Hepatocyte (in vitro differentiated cells): ENCODE results near the gene SIN3B. TPM values are rescaled to one million over a fixed set of nuclear protein-coding genes. Genes with fewer than 3 reads are reported as not detected.
A peak's percentile ranks its signal among the peaks of the same experiment; 100 is the strongest.

Experiments
- DNase-seq: peaks from one replicate; pipeline ENCODE4 v3.0.0-alpha.2; 2016; ENCODE audit warnings: low spot score
- H2AFZ ChIP-seq: fragments of 200-600 bp; sonication (generic); 2 replicates; pipeline ENCODE4 v1.6.0; 2016; ENCODE audit warnings: antibody characterized with exemption, mild to moderate bottlenecking
- H3K27ac ChIP-seq: fragments of 200-600 bp; sonication (generic); 2 replicates; pipeline ENCODE4 v1.5.1; 2016; ENCODE audit warnings: mild to moderate bottlenecking
- H3K27me3 ChIP-seq: fragments of 200-600 bp; sonication (generic); 2 replicates; pipeline ENCODE4 v1.6.1; 2016
- H3K36me3 ChIP-seq: fragments of 200-600 bp; sonication (generic); replicated peaks from 2 replicates; pipeline ENCODE4 v1.5.1; 2016; ENCODE audit warnings: low read depth; ENCODE audit not compliant: insufficient read depth
- H3K4me1 ChIP-seq: fragments of 200-600 bp; sonication (generic); 2 replicates; pipeline ENCODE4 v1.5.1; 2016; ENCODE audit warnings: mild to moderate bottlenecking, moderate library complexity; ENCODE audit not compliant: insufficient read depth
- H3K4me2 ChIP-seq: fragments of 200-600 bp; sonication (generic); 2 replicates; pipeline ENCODE4 v1.6.0; 2016
- H3K4me3 ChIP-seq: fragments of 200-600 bp; sonication (generic); 2 replicates; pipeline ENCODE4 v1.5.1; 2016; ENCODE audit warnings: mild to moderate bottlenecking
- H3K79me2 ChIP-seq: fragments of 200-600 bp; sonication (generic); 2 replicates; pipeline ENCODE4 v1.6.0; 2017; ENCODE audit warnings: mild to moderate bottlenecking
- H3K9me2 ChIP-seq: fragments of 200-600 bp; sonication (generic); replicated peaks from 2 replicates; pipeline ENCODE4 v1.6.0; 2017; ENCODE audit warnings: mild to moderate bottlenecking; ENCODE audit not compliant: insufficient read depth
- H3K9me3 ChIP-seq: fragments of 200-600 bp; sonication (generic); 2 replicates; pipeline ENCODE4 v1.5.1; 2016; ENCODE audit warnings: low read depth, mild to moderate bottlenecking
- H4K20me1 ChIP-seq: fragments of 200-600 bp; sonication (generic); 2 replicates; pipeline ENCODE4 v1.6.0; 2016; ENCODE audit warnings: mild to moderate bottlenecking; ENCODE audit not compliant: insufficient read depth, poor library complexity, severe bottlenecking
- CTCF ChIP-seq: fragments of 200-600 bp; sonication (generic); IDR thresholded peaks from 2 replicates; pipeline ENCODE4 v1.5.1; 2016; ENCODE audit warnings: antibody characterized with exemption, mild to moderate bottlenecking; ENCODE audit not compliant: poor library complexity
- EZH2 ChIP-seq: fragments of 200-600 bp; sonication (generic); IDR thresholded peaks from 2 replicates; pipeline ENCODE4 v1.6.1; 2016; ENCODE audit warnings: antibody characterized with exemption, mild to moderate bottlenecking, borderline replicate concordance
- EZH2phosphoT487 ChIP-seq: fragments of 200-600 bp; sonication (generic); IDR thresholded peaks from one replicate; pipeline ENCODE4 v1.6.1; 2018; ENCODE audit warnings: antibody characterized with exemption, mild to moderate bottlenecking, low read depth, moderate library complexity; ENCODE audit not compliant: unreplicated experiment, severe bottlenecking
- WGBS: methylation state at CpG from one replicate; pipeline ENCODE4 v1.1.6; 2016; ENCODE audit warnings: low lambda C conversion rate; ENCODE audit errors: missing lambda C conversion rate; 5-methylcytosine and 5-hydroxymethylcytosine counted together
- polyA plus RNA-seq: library from polyadenylated mRNA; unstranded; fragments of >200 nt; fragmentation: Nextera tagmentation; extraction: Ambion mirVana; gene quantifications from 2 replicates; pipeline ENCODE4 v1.2.1, GENCODE V29; 2016
- total RNA-seq: library from RNA; depleted of rRNA; stranded (reverse); fragments of >200 nt; gene quantifications from 2 replicates; pipeline ENCODE4 v1.2.3, GENCODE V29; 2014

The SIN3B gene
- total and polyA plus RNA-seq, 2 experiments from 2014 or later = 17.0 to 21.9 TPM

DNA sequence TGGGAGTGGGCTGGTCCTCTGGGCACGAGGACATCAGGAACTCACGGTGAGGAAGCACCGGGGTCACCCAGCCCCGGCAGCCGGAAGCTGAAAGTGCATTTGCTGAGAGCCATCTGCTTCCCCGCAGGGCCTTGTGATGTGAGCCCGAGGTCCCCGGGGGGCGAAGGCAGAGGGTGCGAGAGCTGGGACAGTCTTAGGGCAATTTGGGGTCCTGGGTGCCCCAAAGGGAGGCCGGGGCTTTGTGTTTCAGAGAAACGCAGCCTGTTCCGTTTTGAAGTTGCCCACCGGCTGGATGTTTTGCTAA, 64.4 kb downstream of the SIN3B start:
- DNase-seq = no peak
- Histone ChIP-seq H3K4me1 (peaks cover 3% of the 10 kb centered on the region), H3K9me2 (no peaks in the 10 kb centered on the region), H4K20me1 (no peaks in the 10 kb centered on the region), H3K36me3 (no peaks in the 10 kb centered on the region), H3K27me3 (no peaks in the 10 kb centered on the region), H2AFZ (no peak overlapping the region), H3K4me2 (no peak overlapping the region), H3K4me3 (no peak overlapping the region), H3K79me2 (no peaks in the 10 kb centered on the region), H3K27ac (no peak overlapping the region), H3K9me3 (no peaks in the 10 kb centered on the region)
- WGBS = 93% methylated on average over 14 of the region's 14 CpGs
- TF ChIP-seq EZH2 = no peak
- TF ChIP-seq EZH2phosphoT487 = no peak
- TF ChIP-seq CTCF = no peak

- DNase-seq = no peak
- Histone ChIP-seq H3K4me3 (no peak overlapping the region), H3K4me1 (peaks cover 3% of the 10 kb centered on the region), H3K79me2 (no peaks in the 10 kb centered on the region), H3K27ac (no peak overlapping the region), H2AFZ (no peak overlapping the region), H3K36me3 (no peaks in the 10 kb centered on the region), H4K20me1 (no peaks in the 10 kb centered on the region), H3K9me3 (no peaks in the 10 kb centered on the region), H3K9me2 (no peaks in the 10 kb centered on the region), H3K4me2 (no peak overlapping the region), H3K27me3 (no peaks in the 10 kb centered on the region)
- 80% methylated on average over 7 of the region's 7 CpGs for WGBS
- TF ChIP-seq EZH2 = no peak
- no peak for TF ChIP-seq EZH2phosphoT487
Measured at GRCh38 chr19:16894080-16894479, 64.9 kb downstream of the SIN3B start.

DNA sequence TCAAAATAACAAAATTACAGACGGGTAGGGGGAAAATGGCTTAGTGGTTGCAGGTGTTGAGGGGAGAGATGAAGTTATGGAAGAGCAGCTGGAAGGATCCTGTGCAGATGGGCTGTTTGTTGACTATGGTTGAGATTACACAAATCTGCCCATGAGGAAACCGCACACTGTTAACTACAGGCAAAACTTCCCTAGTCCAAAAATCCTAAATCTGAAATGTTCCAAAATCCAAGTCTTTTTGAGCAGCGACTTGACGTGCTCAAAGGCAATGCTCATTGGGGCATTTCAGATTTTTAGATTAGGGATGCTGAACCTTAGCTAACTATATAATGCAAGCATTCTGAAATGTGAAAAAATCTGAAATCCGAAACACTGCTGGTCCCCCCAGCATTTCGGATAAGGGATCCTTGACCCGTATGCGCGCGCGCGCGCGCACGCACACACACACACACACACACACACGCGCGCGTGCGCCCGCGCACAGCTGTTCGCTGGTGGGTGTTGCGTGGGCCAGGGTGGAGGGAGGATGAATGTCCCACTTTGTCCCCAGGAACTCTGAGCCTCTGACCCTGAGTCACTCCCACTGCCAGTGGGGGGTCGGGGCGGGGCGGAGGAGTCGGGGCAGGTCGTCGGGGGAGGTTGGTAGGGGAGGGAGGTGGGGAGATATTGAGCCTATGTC, 66.4 kb downstream of the SIN3B start:
- Histone ChIP-seq H3K4me1 (peaks cover 3% of the 10 kb centered on the region), H3K79me2 (no peaks in the 10 kb centered on the region), H2AFZ (no peak overlapping the region), H3K27me3 (no peaks in the 10 kb centered on the region), H3K36me3 (no peaks in the 10 kb centered on the region), H4K20me1 (no peaks in the 10 kb centered on the region), H3K9me3 (no peaks in the 10 kb centered on the region), H3K9me2 (no peaks in the 10 kb centered on the region), H3K4me3 (no peak overlapping the region), H3K4me2 (peak overlapping the region; percentile 99), H3K27ac (no peak overlapping the region)
- 68% methylated on average over 26 of the region's 30 CpGs for WGBS
- DNase-seq = no peak
- TF ChIP-seq EZH2 = no peak
- TF ChIP-seq EZH2phosphoT487 = no peak
- TF ChIP-seq CTCF = no peak

DNA sequence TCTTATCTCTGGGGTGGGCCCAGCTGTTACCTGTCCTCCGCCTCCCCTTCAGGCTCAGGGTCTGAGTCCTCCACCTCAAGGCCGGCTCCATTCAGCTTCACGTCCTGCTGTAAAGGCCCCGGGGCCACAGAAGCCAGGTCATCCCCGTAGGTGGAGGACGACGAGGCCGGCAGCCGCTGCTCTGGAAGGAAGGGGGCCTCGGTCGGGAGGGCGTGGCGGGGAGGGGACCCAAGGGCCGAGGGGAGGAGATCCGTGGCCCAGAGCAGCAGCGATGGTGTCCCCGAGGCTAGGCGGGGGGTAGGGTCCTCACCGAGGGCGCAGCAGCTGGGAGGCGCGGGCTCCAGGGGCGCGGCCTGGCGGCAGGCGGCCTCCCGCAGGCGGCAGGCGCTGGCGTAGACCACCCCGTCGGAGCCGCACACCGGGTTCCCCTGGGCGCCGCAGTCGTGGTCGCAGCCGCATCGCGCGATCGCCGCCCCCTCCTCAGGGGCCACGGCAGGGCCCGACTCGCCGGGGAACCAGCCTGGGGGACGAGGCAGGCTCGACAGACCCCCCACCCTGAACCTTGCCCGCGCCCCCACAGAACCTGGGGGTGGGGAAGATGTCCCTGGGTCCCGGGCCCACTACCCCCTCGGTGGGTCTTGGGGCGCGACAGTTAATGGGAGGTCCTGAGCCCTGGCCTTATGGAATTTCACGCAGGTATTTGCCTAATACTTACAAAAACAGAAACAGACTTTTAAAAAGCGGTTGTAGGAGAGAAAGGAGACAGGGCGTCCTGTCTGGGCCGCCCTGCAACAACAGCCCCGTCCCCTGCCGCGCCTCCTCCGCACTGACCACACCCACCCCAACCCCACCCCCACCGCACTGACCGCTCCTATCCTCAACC, 67.2 kb downstream of the SIN3B start:
- Histone ChIP-seq H3K9me2 (no peaks in the 10 kb centered on the region), H3K79me2 (no peaks in the 10 kb centered on the region), H3K4me2 (peak overlapping the region; percentile 99), H3K36me3 (no peaks in the 10 kb centered on the region), H3K27me3 (no peaks in the 10 kb centered on the region), H2AFZ (peak overlapping the region; percentile 87), H3K4me3 (peak overlapping the region; percentile 39), H4K20me1 (no peaks in the 10 kb centered on the region), H3K4me1 (peaks cover 3% of the 10 kb centered on the region), H3K27ac (peak overlapping the region; percentile 16), H3K9me3 (no peaks in the 10 kb centered on the region)
- peak; percentile 37 for DNase-seq
- no peak for TF ChIP-seq CTCF
- no peak for TF ChIP-seq EZH2phosphoT487
- TF ChIP-seq EZH2 = no peak
- WGBS = 2% methylated on average over 40 of the region's 66 CpGs
